ENCODE data around the gene P2RY12. TPM values are rescaled to one million over a fixed set of nuclear protein-coding genes. Genes with fewer than 3 reads are reported as not detected.

The P2RY12 gene
- total and polyA plus RNA-seq, 2 donors (not counting 3 experiments of a cell fraction or from before 2014, with no cell fraction given), result not detected

- H3K27me3 ChIP-seq (ENCODE audit: control insufficient read depth in 2 of 2, insufficient read depth in 2 of 2, low read length in 2 of 2), result no peaks in the 10 kb centered on the region
- no peak overlapping the region for H3K9ac ChIP-seq (replicated peaks; ENCODE audit: extremely low read depth, insufficient read depth, low read length)
- H3K36me3 ChIP-seq (ENCODE audit: control insufficient read depth in 2 of 2, extremely low read depth in 1 of 2, insufficient read depth in 2 of 2, low read length in 2 of 2), result no peaks in the 10 kb centered on the region
- ChIA-PET POLR2A (no interaction called here), CTCF (interaction anchor here (0.9 kb wide), 1 partner anchor 13 kb away, joined by 4 read pairs; no protein-coding TSS in a partner anchor)
- H3K4me2 ChIP-seq (ENCODE audit: insufficient read depth, low read length), result no peak overlapping the region
- intact Hi-C loops (cut with micrococcal nuclease), result no loop called here
- DNase-seq (ENCODE audit: low read depth, low spot score), result peak; percentile 11
- H3K79me2 ChIP-seq (ENCODE audit: control insufficient read depth, insufficient read depth, low read length), result no peaks in the 10 kb centered on the region
- H3K9me3 ChIP-seq (replicated peaks; ENCODE audit: control insufficient read depth, insufficient read depth, low read length), result no peaks in the 10 kb centered on the region
- BruUV-seq (replicated peaks), result no TSS peak
- no peak for FAIRE-seq
- no peaks in the 10 kb centered on the region for H4K20me1 ChIP-seq (replicated peaks; ENCODE audit: control insufficient read depth, extremely low read depth, insufficient read depth, low read length)
- no peak for TF ChIP-seq EZH2 (IDR thresholded peaks at IDR 0.05; ENCODE audit: borderline replicate concordance, low read depth, low read length, severe bottlenecking)
- peak; percentile 7 for TF ChIP-seq GATA2 (IDR thresholded peaks at IDR 0.05; ENCODE audit: insufficient read depth, insufficient read length, low read depth, low read length)
- TF ChIP-seq CTCF (IDR thresholded peaks at IDR 0.05; ENCODE audit: extremely low read depth in 1 of 2, insufficient read depth in 1 of 2, low read depth in 1 of 2, low read length in 2 of 2), result no peak
- H3K9me1 ChIP-seq (replicated peaks; ENCODE audit: control insufficient read depth, extremely low read depth, insufficient read depth, low read length), result no peaks in the 10 kb centered on the region
- no peak overlapping the region for H3K4me3 ChIP-seq (replicated peaks in 1 of 3; ENCODE audit: insufficient read depth in 1 of 3, low read depth in 1 of 3, low read length in 3 of 3)
- H3K27ac ChIP-seq (ENCODE audit: insufficient read depth, low read depth, low read length), result no peak overlapping the region
- no peak overlapping the region for H2AFZ ChIP-seq (ENCODE audit: low read depth, low read length)
- no peaks in the 10 kb centered on the region for H3K4me1 ChIP-seq (ENCODE audit: control insufficient read depth, extremely low read depth, insufficient read depth, low read length)
- dilution Hi-C loops (cut with MboI; ENCODE audit: extremely low pct_ligation_motif_present, low sequenced_read_pairs), result no loop called here
These were observed 27.6 kb downstream of the P2RY12 start for GRCh38 chr3:151356794-151357462.

GRCh38 chr3:151351648-151352047 lies 32.9 kb downstream of the P2RY12 start:
- Histone ChIP-seq H3K4me2 (ENCODE audit: insufficient read depth, low read length) (no peak overlapping the region), H3K27ac (ENCODE audit: insufficient read depth, low read depth, low read length) (no peak overlapping the region), H3K4me1 (ENCODE audit: control insufficient read depth, extremely low read depth, insufficient read depth, low read length) (no peaks in the 10 kb centered on the region), H3K36me3 (ENCODE audit: control insufficient read depth in 2 of 2, extremely low read depth in 1 of 2, insufficient read depth in 2 of 2, low read length in 2 of 2) (no peaks in the 10 kb centered on the region), H3K79me2 (ENCODE audit: control insufficient read depth, insufficient read depth, low read length) (no peaks in the 10 kb centered on the region), H4K20me1 (replicated peaks; ENCODE audit: control insufficient read depth, extremely low read depth, insufficient read depth, low read length) (no peaks in the 10 kb centered on the region), H2AFZ (ENCODE audit: low read depth, low read length) (no peak overlapping the region), H3K9me1 (replicated peaks; ENCODE audit: control insufficient read depth, extremely low read depth, insufficient read depth, low read length) (no peaks in the 10 kb centered on the region), H3K27me3 (ENCODE audit: control insufficient read depth in 2 of 2, insufficient read depth in 2 of 2, low read length in 2 of 2) (peaks cover 4 to 6% of the 10 kb centered on the region in 2 experiments), H3K9me3 (replicated peaks; ENCODE audit: control insufficient read depth, insufficient read depth, low read length) (no peaks in the 10 kb centered on the region), H3K9ac (replicated peaks; ENCODE audit: extremely low read depth, insufficient read depth, low read length) (no peak overlapping the region), H3K4me3 (replicated peaks in 1 of 3; ENCODE audit: insufficient read depth in 1 of 3, low read depth in 1 of 3, low read length in 3 of 3) (no peak overlapping the region)
- DNase-seq (ENCODE audit: low read depth, low spot score) (no peak), FAIRE-seq (no peak)
- no TSS peak for BruUV-seq (replicated peaks)
- TF ChIP-seq FOS (IDR thresholded peaks at IDR 0.05; ENCODE audit: borderline replicate concordance, insufficient read depth, low read length) (no peak), POLR2AphosphoS5 (IDR thresholded peaks at IDR 0.05; ENCODE audit: insufficient read depth, low read depth, low read length) (no peak), MAX (IDR thresholded peaks at IDR 0.05; ENCODE audit: insufficient read depth, insufficient read length) (no peak), MYC (IDR thresholded peaks at IDR 0.05; ENCODE audit: low read depth, low read length) (no peak), EZH2 (IDR thresholded peaks at IDR 0.05; ENCODE audit: borderline replicate concordance, low read depth, low read length, severe bottlenecking) (no peak), JUN (IDR thresholded peaks at IDR 0.05; ENCODE audit: borderline replicate concordance, insufficient read depth, insufficient read length, low read depth) (no peak), CTCF (IDR thresholded peaks at IDR 0.05; ENCODE audit: extremely low read depth in 1 of 2, insufficient read depth in 1 of 2, low read depth in 1 of 2, low read length in 2 of 2) (no peak), POLR2A (IDR thresholded peaks at IDR 0.05; ENCODE audit: low read depth, low read length) (no peak), GATA2 (IDR thresholded peaks at IDR 0.05; ENCODE audit: insufficient read depth, insufficient read length, low read depth, low read length) (no peak)
- CTCF ChIA-PET, result no interaction called here
- intact Hi-C loops (cut with micrococcal nuclease), result no loop called here
- dilution Hi-C loops (cut with MboI; ENCODE audit: extremely low pct_ligation_motif_present, low sequenced_read_pairs), result no loop called here
- POLR2A ChIA-PET, result no interaction called here
